Measurements from ENCODE around the gene SATL1.
"Not testable (repeated sequence)": the region's sequence is repeated elsewhere in the genome, so short reads cannot be mapped to it uniquely, and the experiment has no call there.

Gene SATL1

GRCh38 chrX:85109235-85109634, 134.3 kb downstream of the SATL1 start:
- DNase-seq: no peak

- DNase-seq: no peak
Measured at GRCh38 chrX:85108165-85108564, 135.4 kb downstream of the SATL1 start.

DNA sequence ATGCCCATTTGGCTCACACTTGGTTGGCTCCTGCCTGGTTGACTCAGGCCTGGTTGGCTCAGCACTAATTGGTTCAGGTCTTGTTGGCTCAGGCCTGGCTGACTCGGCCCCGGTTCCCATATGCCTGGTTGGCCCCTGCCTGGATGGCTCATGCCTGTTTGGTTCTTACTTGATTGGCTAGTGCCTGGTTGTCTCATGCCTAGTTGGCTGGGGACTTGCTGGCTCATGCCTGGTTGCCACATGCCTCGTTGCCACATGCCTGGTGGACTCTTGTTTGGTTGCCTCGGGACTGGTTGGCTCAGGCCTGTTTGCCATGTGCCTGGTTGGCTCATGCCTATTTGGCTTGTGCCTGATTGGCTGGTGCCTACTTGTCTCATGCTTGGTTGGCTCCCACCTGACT, 136.2 kb downstream of the SATL1 start:
- DNase-seq: no peak

DNA sequence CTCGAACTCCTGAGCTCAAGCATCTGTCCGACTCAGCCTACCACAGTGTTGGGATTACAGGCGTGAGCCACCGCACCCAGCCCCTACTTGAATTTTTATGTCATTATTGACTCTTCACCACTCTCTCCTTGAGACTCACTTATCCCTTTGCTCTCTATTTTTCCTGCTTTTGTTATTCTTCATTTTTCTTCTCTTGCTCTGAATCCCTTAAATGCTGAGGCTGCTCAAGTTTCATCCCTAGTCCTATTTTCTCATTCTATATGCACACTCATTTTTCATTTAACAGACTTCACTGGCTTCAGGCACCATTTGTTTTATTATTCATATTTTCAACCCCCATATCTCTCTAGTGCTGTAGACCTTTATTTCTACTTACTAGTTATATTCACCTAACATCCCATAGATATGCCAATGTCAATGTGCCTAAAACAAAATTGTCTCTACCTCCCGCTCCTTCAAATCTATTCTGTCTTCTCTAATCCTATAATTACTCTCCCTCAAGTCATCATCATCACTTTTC, 154.2 kb downstream of the SATL1 start:
- DNase-seq: no peak

DNA sequence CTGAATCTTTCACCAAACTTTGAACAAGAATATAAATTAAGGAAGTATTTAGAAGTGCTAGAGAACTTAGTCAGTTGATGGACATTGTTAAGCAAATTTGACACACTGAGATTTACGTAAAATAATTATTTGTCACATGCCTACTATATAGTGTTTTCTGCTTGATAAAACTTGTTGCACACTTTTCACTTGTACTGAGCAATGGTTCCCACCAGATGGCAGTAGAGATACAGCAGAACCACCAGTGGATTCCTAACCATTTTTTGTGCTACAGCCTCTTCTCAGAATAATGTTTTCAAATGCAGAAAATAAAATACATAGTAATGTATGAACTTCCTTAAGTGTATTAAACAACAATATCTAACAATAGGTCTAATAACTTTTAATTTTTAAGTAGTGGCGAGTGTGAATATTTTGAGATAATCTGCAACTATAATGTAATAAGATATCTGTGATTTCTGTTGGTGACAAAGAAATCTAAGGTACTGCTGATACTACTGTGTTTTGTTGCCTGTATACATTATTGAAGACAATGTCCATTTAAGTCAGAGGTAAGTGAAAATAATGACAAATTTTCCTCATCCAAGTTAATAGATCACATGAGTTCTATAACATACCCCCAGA, 158.7 kb downstream of the SATL1 start:
- DNase-seq: no peak

DNA sequence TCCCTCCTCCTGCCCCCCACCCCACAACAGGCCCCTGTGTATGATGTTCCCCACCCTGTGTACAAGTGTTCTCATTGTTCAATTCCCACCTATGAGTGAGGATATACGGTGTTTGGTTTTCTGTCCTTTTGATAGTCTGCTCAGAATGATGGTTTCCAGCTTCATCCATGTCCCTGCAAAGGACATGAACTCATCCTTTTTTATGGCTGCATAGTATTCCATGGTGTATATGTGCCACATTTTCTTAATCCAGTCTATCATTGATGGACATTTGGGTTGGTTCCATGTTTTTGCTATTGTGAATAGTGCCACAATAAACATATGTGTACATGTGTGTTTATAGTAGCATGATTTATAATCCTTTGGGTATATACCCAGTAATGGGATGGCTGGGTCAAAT, 166.3 kb downstream of the SATL1 start:
- not testable (repeated sequence) for DNase-seq

DNA sequence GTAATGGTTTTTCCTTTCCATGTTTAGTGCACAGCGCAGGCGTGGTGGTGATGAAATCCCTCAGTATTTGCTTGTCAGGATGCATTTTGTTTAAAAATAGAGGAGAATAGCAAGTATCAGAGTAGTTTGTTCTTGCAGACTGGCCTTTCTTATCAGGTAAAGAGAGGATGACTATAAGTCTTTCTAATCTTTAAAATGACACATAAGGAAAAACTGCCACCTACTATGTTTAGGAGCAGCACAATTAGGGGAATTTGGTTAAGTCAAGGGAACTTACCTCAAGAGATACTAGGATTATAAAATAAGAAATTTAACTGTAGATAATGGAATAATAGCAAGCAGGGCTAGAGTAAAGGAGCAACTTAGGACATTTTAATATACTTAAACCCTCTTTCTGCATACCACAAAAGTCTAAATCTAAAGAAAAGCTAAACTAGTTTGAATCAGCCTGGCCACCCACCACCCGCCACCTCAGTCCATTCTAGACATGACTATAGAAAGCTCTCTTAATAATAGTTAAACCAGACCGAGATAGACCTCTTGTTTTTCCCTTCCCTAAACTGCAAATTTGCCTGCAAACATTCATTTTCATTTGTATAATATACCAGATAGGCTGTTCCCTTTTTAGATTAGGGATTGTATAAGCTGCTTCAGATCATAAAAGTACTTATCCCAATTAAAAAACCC, 177.9 kb downstream of the SATL1 start:
- no peak for DNase-seq

DNA sequence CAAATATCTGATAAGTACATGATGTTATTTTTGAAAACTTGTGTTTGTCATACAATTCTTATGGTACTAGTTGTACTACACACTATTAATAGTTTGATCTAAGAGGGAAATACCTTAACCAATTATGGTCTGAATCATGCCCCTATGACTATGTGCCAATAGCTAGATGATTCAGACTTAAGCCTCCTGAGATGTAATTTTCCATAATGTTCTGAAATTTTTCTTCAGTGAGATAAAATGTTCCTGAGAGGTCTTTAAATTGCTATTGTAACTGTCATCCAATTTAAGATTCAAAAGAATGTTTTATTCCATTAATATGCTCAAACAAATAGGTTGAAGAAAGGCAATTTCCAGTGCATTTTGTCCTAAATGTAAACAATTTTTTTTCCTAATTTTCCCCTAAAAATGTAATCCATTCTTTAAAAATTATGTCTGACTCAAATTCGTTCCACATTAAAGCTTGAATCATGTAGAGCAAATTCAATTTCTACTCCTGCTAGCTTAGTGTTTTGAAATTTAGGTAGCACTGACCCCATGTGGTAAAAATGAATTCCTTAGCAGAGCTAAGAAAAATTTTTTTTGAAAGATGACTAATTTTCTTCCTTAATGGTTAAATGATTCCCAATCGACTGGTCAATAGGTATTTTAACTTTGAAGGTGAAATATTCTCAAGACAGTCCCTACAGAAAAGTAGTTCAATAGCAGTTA, 190.8 kb downstream of the SATL1 start:
- DNase-seq: no peak

GRCh38 chrX:85052205-85052604, 191.4 kb downstream of the SATL1 start:
- no peak for DNase-seq

DNA sequence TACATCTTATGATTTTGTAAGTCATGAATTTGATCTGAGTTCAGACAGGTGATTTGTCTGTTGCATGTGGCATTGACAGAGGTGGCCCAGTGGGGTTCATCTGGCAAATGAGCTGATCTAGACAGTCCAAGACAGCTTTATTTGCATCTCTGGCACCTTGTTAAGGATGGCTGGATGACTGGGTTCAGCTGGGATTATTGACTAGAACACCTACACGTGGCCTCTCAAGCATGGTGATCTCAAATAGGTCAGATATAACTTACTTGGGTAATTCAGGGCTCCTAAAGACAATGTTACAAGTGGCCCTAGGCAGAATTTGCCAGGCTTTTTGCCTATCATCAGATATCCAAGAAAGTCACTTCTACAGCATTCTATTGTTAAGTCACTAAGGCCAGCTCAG, 192.0 kb downstream of the SATL1 start:
- DNase-seq: no peak
